OCI-LY3 (cell line): ENCODE results near the gene TCIRG1.

Source experiments
- CTCF ChIP-seq: fragments of 200-600, 300-600 bp; sonication (generic); IDR thresholded peaks from 2 replicates; pipeline ENCODE4 v1.5.1; 2014; ENCODE audit warnings: antibody characterized with exemption, low read length, low read depth
- EZH2phosphoT487 ChIP-seq: fragments of 200-600 bp; shearing (Covaris generic); IDR thresholded peaks from 2 replicates; pipeline ENCODE4 v1.6.1; 2018; ENCODE audit warnings: antibody characterized with exemption, mixed run types, low read depth

- TF ChIP-seq CTCF (no peak), EZH2phosphoT487 (no peak)
These were observed 42.8 kb upstream of the TCIRG1 start for GRCh38 chr11:67996051-67996450.
